PFSK-1 (cell line): ENCODE results near the gene DOCK1.

Source experiments
- POLR2AphosphoS5 ChIP-seq: IDR thresholded peaks from 2 replicates; pipeline ENCODE4 v1.6.1; 2012; ENCODE audit warnings: low read depth, mild to moderate bottlenecking, control low read depth, low read length, moderate library complexity
- REST ChIP-seq, 2 experiments: IDR thresholded peaks; 2 replicates each; pipeline versions ENCODE4 v1.6.1 to v1.8.0; 2011 to 2012; ENCODE audit warnings: low read depth in 2 of 2, low read length in 2 of 2, control low read depth in 1 of 2, inconsistent platforms in 1 of 2, mild to moderate bottlenecking in 1 of 2, moderate library complexity in 1 of 2; ENCODE audit not compliant: insufficient read depth in 1 of 2
- TAF1 ChIP-seq: IDR thresholded peaks from 2 replicates; pipeline ENCODE4 v1.6.1; 2012; ENCODE audit warnings: low read length, control low read depth, borderline replicate concordance; ENCODE audit not compliant: insufficient read depth

GRCh38 chr10:127325506-127325905 is 420.3 kb downstream of the DOCK1 start:
- no peak for TF ChIP-seq POLR2AphosphoS5
- no peak for TF ChIP-seq REST (IDR thresholded peaks at IDR 0.05; ENCODE audit: insufficient read depth in 1 of 2, low read depth in 2 of 2, low read length in 2 of 2)
- no peak for TF ChIP-seq TAF1
